NCI-H460 (cell line): ENCODE results near the gene SMC5. TPM values are rescaled to one million over a fixed set of nuclear protein-coding genes. Genes with fewer than 3 reads are reported as not detected.
"Not testable (repeated sequence)": the region's sequence is repeated elsewhere in the genome, so short reads cannot be mapped to it uniquely, and the experiment has no call there.

ENCODE experiments used
- DNase-seq: peaks from one replicate; pipeline ENCODE4 v3.0.0-alpha.2; 2016; ENCODE audit warnings: low read depth; ENCODE audit errors: extremely low read depth
- total RNA-seq: library from RNA; depleted of rRNA; stranded (reverse); fragments of >200 nt; shearing (Covaris generic); gene quantifications from 2 replicates; pipeline ENCODE4 v1.2.3, GENCODE V29; 2014

Gene SMC5
- total RNA-seq, 1 experiment from 2014 or later: 33.8 TPM

- DNase-seq: no peak
These were observed 4.2 kb downstream of the SMC5 start for GRCh38 chr9:70262948-70263347.

- no peak for DNase-seq
These were observed 4.6 kb downstream of the SMC5 start for GRCh38 chr9:70263421-70263820.

- DNase-seq: no peak
These were observed 19.5 kb downstream of the SMC5 start for GRCh38 chr9:70278305-70278704.

- DNase-seq: no peak
These were observed 25.1 kb downstream of the SMC5 start for GRCh38 chr9:70283848-70284247.

- DNase-seq: no peak
These were observed 26.5 kb downstream of the SMC5 start for GRCh38 chr9:70285246-70285645.

- no peak for DNase-seq
These were observed 27.3 kb downstream of the SMC5 start for GRCh38 chr9:70285981-70286598.

- DNase-seq: no peak
These were observed 31.8 kb downstream of the SMC5 start for GRCh38 chr9:70290626-70291025.

GRCh38 chr9:70291446-70291845, 32.7 kb downstream of the SMC5 start:
- DNase-seq: no peak

GRCh38 chr9:70292253-70292652, 33.5 kb downstream of the SMC5 start:
- no peak for DNase-seq

- DNase-seq: no peak
These were observed 34.4 kb downstream of the SMC5 start for GRCh38 chr9:70293214-70293613.

- no peak for DNase-seq
These were observed 38.4 kb downstream of the SMC5 start for GRCh38 chr9:70297141-70297540.

GRCh38 chr9:70298245-70298771, 39.5 kb downstream of the SMC5 start:
- no peak for DNase-seq

GRCh38 chr9:70303268-70303667, 44.5 kb downstream of the SMC5 start:
- DNase-seq: no peak

GRCh38 chr9:70304810-70305209, 46.0 kb downstream of the SMC5 start:
- DNase-seq: no peak

GRCh38 chr9:70315389-70315788, 56.6 kb downstream of the SMC5 start:
- DNase-seq: no peak

GRCh38 chr9:70318002-70318401, 59.2 kb downstream of the SMC5 start:
- peak; percentile 6 for DNase-seq

- no peak for DNase-seq
These were observed 63.3 kb downstream of the SMC5 start for GRCh38 chr9:70322096-70322495.

- no peak for DNase-seq
These were observed 66.2 kb downstream of the SMC5 start for GRCh38 chr9:70324963-70325362.

- DNase-seq: not testable (repeated sequence)
These were observed 69.8 kb downstream of the SMC5 start for GRCh38 chr9:70328625-70329024.

- DNase-seq: peak; percentile 23
These were observed 81.8 kb downstream of the SMC5 start for GRCh38 chr9:70340572-70340971.

GRCh38 chr9:70347046-70347445, 88.3 kb downstream of the SMC5 start:
- DNase-seq: no peak

- no peak for DNase-seq
These were observed 93.6 kb downstream of the SMC5 start for GRCh38 chr9:70352356-70352755.

- peak; percentile 4 for DNase-seq
These were observed 94.0 kb downstream of the SMC5 start for GRCh38 chr9:70352802-70353201.
